ENCODE data around the gene MVB12A.
A peak's percentile ranks its signal among the peaks of the same experiment; 100 is the strongest.

MVB12A gene

GRCh38 chr19:17406887-17407196, 13.0 kb upstream of the MVB12A start:
- Histone ChIP-seq H3K4me1 (peaks cover 41 to 68% (median 59%) of the 10 kb centered on the region in 10 experiments), H3K36me3 (peaks cover 10 to 28% (median 19%) of the 10 kb centered on the region in 11 experiments; a peak in 21 of 22 replicates), H3K27ac (peak overlapping the region; percentile 69 to 87 (median 83); a peak in 21 of 22 replicates), H3K4me3 (peak overlapping the region; percentile 61 to 90 (median 76)), H3K27me3 (no peaks in the 10 kb centered on the region), H4K20me1 (peaks cover 0 to 18% (median 4%) of the 10 kb centered on the region in 11 experiments; a peak in 8 of 22 replicates), H3K9me3 (replicated peaks in 1 of 11) (no peaks in the 10 kb centered on the region), H3K4me2 (peak overlapping the region; percentile 88 to 99 (median 94)), H3K9ac (peak overlapping the region; percentile 65 to 87 (median 80))
- TF ChIP-seq Cebpa-rat (IDR thresholded peaks at IDR 0.05): peak in 2 of 11 experiments; percentile 20 to 27; a peak in 1 of 22 replicates

GRCh38 chr19:17409990-17410389, 9.9 kb upstream of the MVB12A start:
- H3K4me3 ChIP-seq: no peak overlapping the region
- peak in 1 of 11 experiments; percentile 17; a peak in 2 of 22 replicates for TF ChIP-seq Cebpa-rat (IDR thresholded peaks at IDR 0.05)
- H3K4me2 ChIP-seq: peak overlapping the region in 5 of 11 experiments; percentile 7 to 93 (median 42); a peak in 4 of 22 replicates
- no peaks in the 10 kb centered on the region for H3K27me3 ChIP-seq
- no peaks in the 10 kb centered on the region for H4K20me1 ChIP-seq
- peaks cover 15 to 36% (median 23%) of the 10 kb centered on the region in 11 experiments; a peak in 21 of 22 replicates for H3K36me3 ChIP-seq
- H3K27ac ChIP-seq: no peak overlapping the region; a peak in 1 of 22 replicates
- no peaks in the 10 kb centered on the region for H3K9me3 ChIP-seq (replicated peaks in 1 of 11)
- peaks cover 59 to 75% (median 69%) of the 10 kb centered on the region in 10 experiments for H3K4me1 ChIP-seq
- no peak overlapping the region for H3K9ac ChIP-seq

- no peaks in the 10 kb centered on the region for H3K27me3 ChIP-seq
- H3K4me3 ChIP-seq: no peak overlapping the region
- peaks cover 24 to 51% (median 33%) of the 10 kb centered on the region in 11 experiments; a peak in 21 of 22 replicates for H3K36me3 ChIP-seq
- no peak overlapping the region for H3K9ac ChIP-seq
- peaks cover 43 to 57% (median 55%) of the 10 kb centered on the region in 10 experiments for H3K4me1 ChIP-seq
- H3K4me2 ChIP-seq: peak overlapping the region; percentile 58 to 90 (median 68); a peak in 14 of 22 replicates
- no peak overlapping the region for H3K27ac ChIP-seq
- no peaks in the 10 kb centered on the region for H4K20me1 ChIP-seq
- TF ChIP-seq Cebpa-rat (IDR thresholded peaks at IDR 0.05): no peak
- no peaks in the 10 kb centered on the region for H3K9me3 ChIP-seq (replicated peaks in 1 of 11)
These were observed 8.0 kb upstream of the MVB12A start for GRCh38 chr19:17411801-17412200.

GRCh38 chr19:17414097-17414496, 5.8 kb upstream of the MVB12A start:
- TF ChIP-seq Cebpa-rat (IDR thresholded peaks at IDR 0.05): no peak
- Histone ChIP-seq H3K27ac (no peak overlapping the region; a peak in 1 of 22 replicates), H3K9ac (peak overlapping the region in 1 of 11 experiments; percentile 9; a peak in 1 of 22 replicates), H3K27me3 (no peaks in the 10 kb centered on the region), H3K4me2 (peak overlapping the region in 4 of 11 experiments; percentile 65 to 90 (median 85); a peak in 9 of 22 replicates), H3K9me3 (replicated peaks in 1 of 11) (no peaks in the 10 kb centered on the region), H3K4me1 (peaks cover 32 to 64% (median 44%) of the 10 kb centered on the region in 10 experiments), H4K20me1 (no peaks in the 10 kb centered on the region), H3K4me3 (no peak overlapping the region), H3K36me3 (peaks cover 24 to 51% (median 33%) of the 10 kb centered on the region in 11 experiments; a peak in 21 of 22 replicates)

GRCh38 chr19:17415121-17415520, 4.7 kb upstream of the MVB12A start:
- Histone ChIP-seq H3K4me1 (peaks cover 32 to 63% (median 38%) of the 10 kb centered on the region in 10 experiments), H3K27ac (no peak overlapping the region), H3K4me3 (no peak overlapping the region), H3K27me3 (no peaks in the 10 kb centered on the region), H3K36me3 (peaks cover 24 to 49% (median 33%) of the 10 kb centered on the region in 11 experiments; a peak in 21 of 22 replicates), H3K9ac (no peak overlapping the region), H4K20me1 (no peaks in the 10 kb centered on the region), H3K9me3 (replicated peaks in 1 of 11) (no peaks in the 10 kb centered on the region), H3K4me2 (no peak overlapping the region)
- no peak for TF ChIP-seq Cebpa-rat (IDR thresholded peaks at IDR 0.05)

DNA sequence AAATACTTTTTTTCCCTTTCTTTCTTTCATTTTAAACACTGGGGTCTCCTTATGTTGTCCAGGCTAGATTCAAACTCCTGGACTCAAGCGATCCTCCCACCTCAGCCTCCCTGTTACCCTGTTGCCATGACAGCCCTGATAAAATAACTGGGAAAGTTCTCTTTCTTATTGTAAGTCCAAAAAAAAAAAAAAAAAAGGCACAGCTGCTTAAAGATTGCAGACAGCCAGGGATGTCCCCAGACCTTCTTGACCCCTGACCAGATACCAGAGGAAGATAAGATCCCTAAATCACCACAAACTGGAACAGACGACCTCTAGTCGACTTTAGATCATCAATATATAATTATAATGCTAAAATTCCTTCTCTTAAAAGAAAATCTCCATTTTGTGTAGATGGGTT, 1.1 kb upstream of the MVB12A start:
- H3K27me3 ChIP-seq: no peaks in the 10 kb centered on the region
- H4K20me1 ChIP-seq: no peaks in the 10 kb centered on the region
- TF ChIP-seq Cebpa-rat (IDR thresholded peaks at IDR 0.05): no peak
- peak overlapping the region; percentile 86 to 94 (median 89) for H3K4me2 ChIP-seq
- peak overlapping the region; percentile 75 to 87 (median 83); a peak in 17 of 22 replicates for H3K9ac ChIP-seq
- peak overlapping the region in 10 of 11 experiments; percentile 49 to 87 (median 82); a peak in 14 of 22 replicates for H3K27ac ChIP-seq
- peak overlapping the region; percentile 68 to 86 (median 74); a peak in 18 of 20 replicates for H3K4me3 ChIP-seq
- peaks cover 19 to 47% (median 25%) of the 10 kb centered on the region in 10 experiments for H3K4me1 ChIP-seq
- peaks cover 18 to 49% (median 32%) of the 10 kb centered on the region in 11 experiments; a peak in 21 of 22 replicates for H3K36me3 ChIP-seq
- H3K9me3 ChIP-seq (replicated peaks in 1 of 11): no peaks in the 10 kb centered on the region

- Histone ChIP-seq H3K9me3 (replicated peaks in 1 of 11) (no peaks in the 10 kb centered on the region), H3K36me3 (peaks cover 13 to 48% (median 30%) of the 10 kb centered on the region in 11 experiments; a peak in 21 of 22 replicates), H3K9ac (peak overlapping the region; percentile 75 to 87 (median 83)), H3K4me1 (peaks cover 17 to 42% (median 27%) of the 10 kb centered on the region in 10 experiments), H3K27ac (peak overlapping the region; percentile 49 to 89 (median 84); a peak in 21 of 22 replicates), H3K4me3 (peak overlapping the region; percentile 68 to 86 (median 74)), H3K4me2 (peak overlapping the region; percentile 86 to 94 (median 89)), H3K27me3 (no peaks in the 10 kb centered on the region), H4K20me1 (no peaks in the 10 kb centered on the region)
- TF ChIP-seq Cebpa-rat (IDR thresholded peaks at IDR 0.05): no peak
These were observed 660 bp upstream of the MVB12A start for GRCh38 chr19:17419154-17419620.

DNA sequence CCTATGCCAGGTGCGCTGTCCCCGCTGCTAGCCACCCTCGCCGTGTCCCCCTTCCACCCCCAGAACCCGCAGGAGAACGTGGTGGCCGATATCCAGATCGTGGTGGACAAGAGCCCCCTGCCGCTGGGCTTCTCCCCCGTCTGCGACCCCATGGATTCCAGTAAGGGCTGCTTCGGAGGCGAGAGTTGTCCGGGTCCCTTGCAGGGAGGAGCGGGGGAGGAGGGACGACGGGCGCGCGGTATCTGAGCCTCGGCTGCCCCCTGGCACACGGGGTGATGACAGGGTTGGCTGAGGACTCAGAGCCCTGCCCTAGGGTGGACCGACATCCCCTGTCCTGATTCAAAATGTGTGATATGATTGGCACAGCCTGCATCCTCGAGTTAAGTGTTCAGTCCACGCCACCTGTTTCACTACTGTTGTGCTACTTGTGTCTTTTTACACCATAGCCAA, 653 bp downstream of the MVB12A start:
- H3K9ac ChIP-seq: peak overlapping the region; percentile 72 to 87 (median 84)
- H3K4me2 ChIP-seq: peak overlapping the region; percentile 79 to 97 (median 91)
- peaks cover 30 to 47% (median 39%) of the 10 kb centered on the region in 10 experiments for H3K4me1 ChIP-seq
- H3K27ac ChIP-seq: peak overlapping the region; percentile 67 to 89 (median 80); a peak in 21 of 22 replicates
- peak overlapping the region; percentile 68 to 86 (median 74) for H3K4me3 ChIP-seq
- no peak for TF ChIP-seq Cebpa-rat (IDR thresholded peaks at IDR 0.05)
- H3K9me3 ChIP-seq (replicated peaks in 1 of 11): no peaks in the 10 kb centered on the region
- peaks cover 4 to 35% (median 19%) of the 10 kb centered on the region in 11 experiments; a peak in 20 of 22 replicates for H3K36me3 ChIP-seq
- no peaks in the 10 kb centered on the region for H3K27me3 ChIP-seq
- no peaks in the 10 kb centered on the region for H4K20me1 ChIP-seq

GRCh38 chr19:17421942-17422341, 2.1 kb downstream of the MVB12A start:
- H3K4me3 ChIP-seq: no peak overlapping the region
- H3K27ac ChIP-seq: no peak overlapping the region
- no peak for TF ChIP-seq Cebpa-rat (IDR thresholded peaks at IDR 0.05)
- H3K9me3 ChIP-seq (replicated peaks in 1 of 11): no peaks in the 10 kb centered on the region
- H3K4me2 ChIP-seq: no peak overlapping the region
- H3K9ac ChIP-seq: no peak overlapping the region
- H3K27me3 ChIP-seq: no peaks in the 10 kb centered on the region
- H4K20me1 ChIP-seq: no peaks in the 10 kb centered on the region
- peaks cover 30 to 46% (median 37%) of the 10 kb centered on the region in 10 experiments for H3K4me1 ChIP-seq
- H3K36me3 ChIP-seq: peaks cover 0 to 22% (median 15%) of the 10 kb centered on the region in 11 experiments; a peak in 17 of 22 replicates

Data from BLaER1 treated with 17β-estradiol and CSF1 and Interleukin-3, amounts not matched to agents 10 nM and 100 nM (cell line).